Measurements from ENCODE around the gene ATP11A.

Gene ATP11A

DNA sequence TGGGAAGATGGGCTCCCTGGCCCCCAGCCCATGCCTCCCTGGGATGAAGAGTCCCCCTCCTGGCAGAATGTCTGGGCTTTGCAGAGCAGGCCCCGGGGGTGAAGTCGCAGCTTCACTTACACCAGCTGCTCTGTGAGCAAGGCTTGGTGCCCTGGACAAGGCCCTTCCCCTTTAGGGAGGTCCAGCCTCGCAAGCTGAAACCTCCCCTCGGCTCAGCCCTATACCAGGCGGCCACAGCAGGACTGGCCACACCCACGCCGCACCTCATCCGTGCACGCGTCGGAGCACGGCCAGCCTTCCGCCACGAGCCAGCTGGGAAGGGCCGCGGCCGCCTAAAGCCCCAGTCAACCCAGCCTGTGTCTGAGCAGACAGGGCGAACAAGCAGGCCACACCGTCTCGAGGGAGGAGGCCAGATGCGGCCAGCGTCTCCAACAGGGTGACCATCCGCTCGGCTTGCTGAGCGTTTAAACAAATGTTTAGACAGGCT is 196.0 kb downstream of the ATP11A start (continued):
- TF ChIP-seq, protein P1, sequence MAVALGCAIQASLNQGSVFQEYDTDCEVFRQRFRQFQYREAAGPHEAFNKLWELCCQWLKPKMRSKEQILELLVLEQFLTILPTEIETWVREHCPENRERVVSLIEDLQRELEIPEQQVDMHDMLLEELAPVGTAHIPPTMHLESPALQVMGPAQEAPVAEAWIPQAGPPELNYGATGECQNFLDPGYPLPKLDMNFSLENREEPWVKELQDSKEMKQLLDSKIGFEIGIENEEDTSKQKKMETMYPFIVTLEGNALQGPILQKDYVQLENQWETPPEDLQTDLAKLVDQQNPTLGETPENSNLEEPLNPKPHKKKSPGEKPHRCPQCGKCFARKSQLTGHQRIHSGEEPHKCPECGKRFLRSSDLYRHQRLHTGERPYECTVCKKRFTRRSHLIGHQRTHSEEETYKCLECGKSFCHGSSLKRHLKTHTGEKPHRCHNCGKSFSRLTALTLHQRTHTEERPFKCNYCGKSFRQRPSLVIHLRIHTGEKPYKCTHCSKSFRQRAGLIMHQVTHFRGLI (tag by site-specific recombination; IDR thresholded peaks at IDR 0.05), result peak; percentile 67; the same call in 1 of the 2 replicates
- peak; percentile 58 for TF ChIP-seq GLIS2 (tag by site-specific recombination; IDR thresholded peaks at IDR 0.05)
- TF ChIP-seq ZIC2 (tag by site-specific recombination; IDR thresholded peaks at IDR 0.05), result peak; percentile 52; the same call in 1 of the 2 replicates
- peak; percentile 92 for TF ChIP-seq ZBTB8A (tag by site-specific recombination; IDR thresholded peaks at IDR 0.05)
- TF ChIP-seq ZNF121 (tag by site-specific recombination; IDR thresholded peaks at IDR 0.05), result no peak

DNA sequence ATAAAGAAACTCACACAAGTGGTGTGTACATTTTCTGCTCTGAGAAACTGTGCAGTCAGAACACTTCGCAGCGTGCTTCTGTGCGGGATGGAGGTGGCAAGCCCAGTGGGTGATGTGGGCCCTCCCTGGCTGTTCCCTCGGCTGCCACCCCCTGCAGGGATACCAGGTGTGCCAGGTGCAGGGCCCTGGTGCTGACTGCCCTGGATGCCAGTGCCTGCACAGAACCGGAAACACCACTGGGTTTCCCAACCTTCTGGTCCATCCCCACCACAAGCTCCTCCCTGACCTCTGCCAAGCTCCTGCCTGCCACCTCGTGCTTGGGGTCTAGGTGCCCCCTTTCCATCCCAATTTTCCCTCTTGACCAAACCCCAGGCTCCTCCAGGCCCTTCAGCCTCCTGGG is 197.3 kb downstream of the ATP11A start:
- Histone ChIP-seq H3K36me3 (ENCODE audit: control insufficient read depth in 2 of 2, insufficient read depth in 1 of 2, low read length in 2 of 2) (peaks cover 0 to 9% of the 10 kb centered on the region in 2 experiments; a peak in 1 of 3 replicates), H3K27ac (ENCODE audit: extremely low read depth, low read depth, low read length) (no peak overlapping the region), H3K4me3 (ENCODE audit: low read depth, low read length) (no peak overlapping the region), H3K9me3 (ENCODE audit: control insufficient read depth, insufficient read depth, low read depth, low read length) (no peaks in the 10 kb centered on the region), H3K4me1 (ENCODE audit: control insufficient read depth, insufficient read depth, low read length) (no peaks in the 10 kb centered on the region)
- CTCF ChIA-PET, result interaction anchor here (1.1 to 2.2 kb wide), 2 partner anchors 45 to 265 kb away, joined by 4 to 6 read pairs; no protein-coding TSS in a partner anchor
- POLR2A ChIA-PET, result no interaction called here
- TF ChIP-seq ZNF239 (tag by site-specific recombination; IDR thresholded peaks at IDR 0.05), result no peak
- no peak for TF ChIP-seq ZNF555 (tag by site-specific recombination; conservative IDR thresholded peaks at IDR 0.05)
- TF ChIP-seq SALL2 (tag by site-specific recombination; IDR thresholded peaks at IDR 0.05; ENCODE audit: borderline replicate concordance), result no peak
- TF ChIP-seq ZNF473 (tag by site-specific recombination; IDR thresholded peaks at IDR 0.05), result no peak
- TF ChIP-seq ZNF561 (tag by site-specific recombination; IDR thresholded peaks at IDR 0.05; ENCODE audit: borderline replicate concordance), result no peak
- no peak for TF ChIP-seq ZNF433 (tag by site-specific recombination; IDR thresholded peaks at IDR 0.05; ENCODE audit: low read depth)
- no peak for TF ChIP-seq ZNF266 (tag by site-specific recombination; IDR thresholded peaks at IDR 0.05; ENCODE audit: low read depth)
- no peak for TF ChIP-seq ZNF600 (tag by site-specific recombination; IDR thresholded peaks at IDR 0.05)
- no peak for TF ChIP-seq ZSCAN16 (tag by site-specific recombination; IDR thresholded peaks at IDR 0.05)
- TF ChIP-seq MYNN (tag by site-specific recombination; IDR thresholded peaks at IDR 0.05; ENCODE audit: borderline replicate concordance), result no peak
- TF ChIP-seq ZNF341 (tag by site-specific recombination; IDR thresholded peaks at IDR 0.05; ENCODE audit: low read depth), result peak; percentile 50; the same call in 1 of the 2 replicates
- TF ChIP-seq EGR2 (tag by site-specific recombination; IDR thresholded peaks at IDR 0.05; ENCODE audit: low read depth), result no peak
- TF ChIP-seq ZNF677 (tag by site-specific recombination; IDR thresholded peaks at IDR 0.05), result no peak
- TF ChIP-seq, protein P2, sequence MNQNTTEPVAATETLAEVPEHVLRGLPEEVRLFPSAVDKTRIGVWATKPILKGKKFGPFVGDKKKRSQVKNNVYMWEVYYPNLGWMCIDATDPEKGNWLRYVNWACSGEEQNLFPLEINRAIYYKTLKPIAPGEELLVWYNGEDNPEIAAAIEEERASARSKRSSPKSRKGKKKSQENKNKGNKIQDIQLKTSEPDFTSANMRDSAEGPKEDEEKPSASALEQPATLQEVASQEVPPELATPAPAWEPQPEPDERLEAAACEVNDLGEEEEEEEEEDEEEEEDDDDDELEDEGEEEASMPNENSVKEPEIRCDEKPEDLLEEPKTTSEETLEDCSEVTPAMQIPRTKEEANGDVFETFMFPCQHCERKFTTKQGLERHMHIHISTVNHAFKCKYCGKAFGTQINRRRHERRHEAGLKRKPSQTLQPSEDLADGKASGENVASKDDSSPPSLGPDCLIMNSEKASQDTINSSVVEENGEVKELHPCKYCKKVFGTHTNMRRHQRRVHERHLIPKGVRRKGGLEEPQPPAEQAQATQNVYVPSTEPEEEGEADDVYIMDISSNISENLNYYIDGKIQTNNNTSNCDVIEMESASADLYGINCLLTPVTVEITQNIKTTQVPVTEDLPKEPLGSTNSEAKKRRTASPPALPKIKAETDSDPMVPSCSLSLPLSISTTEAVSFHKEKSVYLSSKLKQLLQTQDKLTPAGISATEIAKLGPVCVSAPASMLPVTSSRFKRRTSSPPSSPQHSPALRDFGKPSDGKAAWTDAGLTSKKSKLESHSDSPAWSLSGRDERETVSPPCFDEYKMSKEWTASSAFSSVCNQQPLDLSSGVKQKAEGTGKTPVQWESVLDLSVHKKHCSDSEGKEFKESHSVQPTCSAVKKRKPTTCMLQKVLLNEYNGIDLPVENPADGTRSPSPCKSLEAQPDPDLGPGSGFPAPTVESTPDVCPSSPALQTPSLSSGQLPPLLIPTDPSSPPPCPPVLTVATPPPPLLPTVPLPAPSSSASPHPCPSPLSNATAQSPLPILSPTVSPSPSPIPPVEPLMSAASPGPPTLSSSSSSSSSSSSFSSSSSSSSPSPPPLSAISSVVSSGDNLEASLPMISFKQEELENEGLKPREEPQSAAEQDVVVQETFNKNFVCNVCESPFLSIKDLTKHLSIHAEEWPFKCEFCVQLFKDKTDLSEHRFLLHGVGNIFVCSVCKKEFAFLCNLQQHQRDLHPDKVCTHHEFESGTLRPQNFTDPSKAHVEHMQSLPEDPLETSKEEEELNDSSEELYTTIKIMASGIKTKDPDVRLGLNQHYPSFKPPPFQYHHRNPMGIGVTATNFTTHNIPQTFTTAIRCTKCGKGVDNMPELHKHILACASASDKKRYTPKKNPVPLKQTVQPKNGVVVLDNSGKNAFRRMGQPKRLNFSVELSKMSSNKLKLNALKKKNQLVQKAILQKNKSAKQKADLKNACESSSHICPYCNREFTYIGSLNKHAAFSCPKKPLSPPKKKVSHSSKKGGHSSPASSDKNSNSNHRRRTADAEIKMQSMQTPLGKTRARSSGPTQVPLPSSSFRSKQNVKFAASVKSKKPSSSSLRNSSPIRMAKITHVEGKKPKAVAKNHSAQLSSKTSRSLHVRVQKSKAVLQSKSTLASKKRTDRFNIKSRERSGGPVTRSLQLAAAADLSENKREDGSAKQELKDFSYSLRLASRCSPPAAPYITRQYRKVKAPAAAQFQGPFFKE (tag by site-specific recombination; IDR thresholded peaks at IDR 0.05; ENCODE audit: borderline replicate concordance), result no peak
- TF ChIP-seq, protein P3, sequence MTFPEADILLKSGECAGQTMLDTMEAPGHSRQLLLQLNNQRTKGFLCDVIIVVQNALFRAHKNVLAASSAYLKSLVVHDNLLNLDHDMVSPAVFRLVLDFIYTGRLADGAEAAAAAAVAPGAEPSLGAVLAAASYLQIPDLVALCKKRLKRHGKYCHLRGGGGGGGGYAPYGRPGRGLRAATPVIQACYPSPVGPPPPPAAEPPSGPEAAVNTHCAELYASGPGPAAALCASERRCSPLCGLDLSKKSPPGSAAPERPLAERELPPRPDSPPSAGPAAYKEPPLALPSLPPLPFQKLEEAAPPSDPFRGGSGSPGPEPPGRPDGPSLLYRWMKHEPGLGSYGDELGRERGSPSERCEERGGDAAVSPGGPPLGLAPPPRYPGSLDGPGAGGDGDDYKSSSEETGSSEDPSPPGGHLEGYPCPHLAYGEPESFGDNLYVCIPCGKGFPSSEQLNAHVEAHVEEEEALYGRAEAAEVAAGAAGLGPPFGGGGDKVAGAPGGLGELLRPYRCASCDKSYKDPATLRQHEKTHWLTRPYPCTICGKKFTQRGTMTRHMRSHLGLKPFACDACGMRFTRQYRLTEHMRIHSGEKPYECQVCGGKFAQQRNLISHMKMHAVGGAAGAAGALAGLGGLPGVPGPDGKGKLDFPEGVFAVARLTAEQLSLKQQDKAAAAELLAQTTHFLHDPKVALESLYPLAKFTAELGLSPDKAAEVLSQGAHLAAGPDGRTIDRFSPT (tag by site-specific recombination; IDR thresholded peaks at IDR 0.05), result 0 out of 2 replicates have a peak, but pooled peaks have one; percentile 20

All from HEK293 (cell line).